Neural progenitor cell (in vitro differentiated cells): ENCODE measurements around the gene NTPCR.
"Not testable (repeated sequence)": the region's sequence is repeated elsewhere in the genome, so short reads cannot be mapped to it uniquely, and the experiment has no call there.

Source experiments
- EZH2 ChIP-seq: fragments of 200-600 bp; sonication (generic); IDR thresholded peaks from 2 replicates; pipeline ENCODE4 v1.6.1; 2017; ENCODE audit warnings: antibody characterized with exemption, mild to moderate bottlenecking, moderate library complexity
- EZH2phosphoT487 ChIP-seq: fragments of 200-600 bp; sonication (generic); IDR thresholded peaks from 2 replicates; pipeline ENCODE4 v1.6.1; 2017; ENCODE audit warnings: antibody characterized with exemption
- TF ChIP-seq, protein P1 (sequence below): fragments of 200-600 bp; sonication (generic); IDR thresholded peaks from 2 replicates; pipeline ENCODE4 v1.5.1; 2017; ENCODE audit warnings: antibody characterized with exemption, mild to moderate bottlenecking

- TF ChIP-seq, protein P1, sequence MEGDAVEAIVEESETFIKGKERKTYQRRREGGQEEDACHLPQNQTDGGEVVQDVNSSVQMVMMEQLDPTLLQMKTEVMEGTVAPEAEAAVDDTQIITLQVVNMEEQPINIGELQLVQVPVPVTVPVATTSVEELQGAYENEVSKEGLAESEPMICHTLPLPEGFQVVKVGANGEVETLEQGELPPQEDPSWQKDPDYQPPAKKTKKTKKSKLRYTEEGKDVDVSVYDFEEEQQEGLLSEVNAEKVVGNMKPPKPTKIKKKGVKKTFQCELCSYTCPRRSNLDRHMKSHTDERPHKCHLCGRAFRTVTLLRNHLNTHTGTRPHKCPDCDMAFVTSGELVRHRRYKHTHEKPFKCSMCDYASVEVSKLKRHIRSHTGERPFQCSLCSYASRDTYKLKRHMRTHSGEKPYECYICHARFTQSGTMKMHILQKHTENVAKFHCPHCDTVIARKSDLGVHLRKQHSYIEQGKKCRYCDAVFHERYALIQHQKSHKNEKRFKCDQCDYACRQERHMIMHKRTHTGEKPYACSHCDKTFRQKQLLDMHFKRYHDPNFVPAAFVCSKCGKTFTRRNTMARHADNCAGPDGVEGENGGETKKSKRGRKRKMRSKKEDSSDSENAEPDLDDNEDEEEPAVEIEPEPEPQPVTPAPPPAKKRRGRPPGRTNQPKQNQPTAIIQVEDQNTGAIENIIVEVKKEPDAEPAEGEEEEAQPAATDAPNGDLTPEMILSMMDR, result not testable (repeated sequence)
- not testable (repeated sequence) for TF ChIP-seq EZH2, EZH2phosphoT487
Measured at GRCh38 chr1:232914271-232914670, 36.1 kb upstream of the NTPCR start.
